Right ventricle myocardium superior (tissue), 1 donor: Measurements from ENCODE around the gene KANK3. TPM values are rescaled to one million over a fixed set of nuclear protein-coding genes. Genes with fewer than 3 reads are reported as not detected.
"Not testable (repeated sequence)": the region's sequence is repeated elsewhere in the genome, so short reads cannot be mapped to it uniquely, and the experiment has no call there.

ENCODE experiments used
- ATAC-seq: fragments of 200-7000 bp; cut with Tn5 transposase; one replicate; pipeline ENCODE4 v1.9.1; 2020; ENCODE audit warnings: mild to moderate bottlenecking; ENCODE audit not compliant: poor library complexity
- DNase-seq: peaks from one replicate; pipeline ENCODE4 v3.0.0-alpha.2; 2020
- intact Hi-C: fragments of 100-400 bp; cut with DNase I; formaldehyde crosslinking; loops from one replicate; pipeline ENCODE4 v1.11.2; 2022
- long read RNA-seq: library from polyadenylated mRNA; unstranded; transcript quantifications from one replicate; pipeline ENCODE4 v2.0.0, GENCODE V29; 2021
- total RNA-seq: library from RNA; stranded (reverse); fragmentation: NEBNext Ultra II Directional; extraction: Animal tissue kit (Norgen Biotek cat#: 25700); gene quantifications from one replicate; pipeline ENCODE4 v1.2.1, GENCODE V29; 2021
- donor health status: DM: no; HTN: yes; CAD: no; lungs with severe emphysema.

Gene KANK3
- 21.8 TPM for total RNA-seq
- long read RNA-seq, transcript KANK3-201 (11 exons, 2,787 nt), result major isoform, 251 of 414 reads
- long read RNA-seq, partial matches to known transcripts, result 97 of 414 reads
- long read RNA-seq, other reads (novel, unspliced or antisense), result 62 of 414 reads

DNA sequence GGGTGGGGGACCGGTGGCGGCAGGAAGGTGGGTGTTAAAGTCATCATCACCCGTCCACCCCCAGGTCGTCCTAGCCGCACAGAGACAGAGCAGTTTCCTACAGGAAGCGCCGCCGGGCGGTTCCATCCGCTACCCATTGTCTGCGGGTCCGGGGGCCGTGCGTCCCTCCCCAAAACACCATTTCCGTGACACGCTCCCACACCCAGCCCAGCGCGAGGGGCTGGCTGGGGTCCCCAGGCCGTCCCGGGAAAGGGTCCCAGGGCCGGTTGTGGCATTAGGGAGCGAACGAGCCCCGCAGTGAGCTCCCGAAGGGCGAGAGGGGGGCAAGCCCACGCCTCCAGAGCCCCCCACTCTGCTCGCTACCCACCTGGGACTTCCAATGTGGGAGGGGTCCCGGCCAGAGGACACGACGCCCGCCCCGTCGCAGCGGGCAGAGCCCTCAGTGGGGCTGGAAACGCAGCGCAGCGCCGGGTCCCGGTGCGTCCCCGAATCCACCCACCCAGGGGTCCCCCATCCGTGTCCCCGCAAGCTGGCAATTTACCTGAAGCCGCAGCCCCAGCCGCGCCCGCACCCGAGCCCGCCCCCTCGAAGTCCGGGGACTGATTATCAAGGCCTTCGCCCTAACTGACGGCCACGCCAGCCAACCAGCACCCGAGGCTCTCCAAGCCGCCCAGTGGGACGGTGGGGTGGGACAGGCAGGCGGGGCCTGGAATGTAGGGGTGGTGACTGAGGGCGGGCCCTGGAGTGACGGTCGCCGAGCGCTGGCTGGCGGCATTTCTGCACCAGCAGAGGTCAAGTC, at the start of gene KANK3:
Gene KANK3, minus strand, starts transcription at position 579 of the 799 bp plus-strand sequence. CDS start 5,434 bp downstream, outside the sequence.
- intact Hi-C loops, result no loop called here
- DNase-seq (peak; percentile 99), ATAC-seq (peak; percentile 98)

DNA sequence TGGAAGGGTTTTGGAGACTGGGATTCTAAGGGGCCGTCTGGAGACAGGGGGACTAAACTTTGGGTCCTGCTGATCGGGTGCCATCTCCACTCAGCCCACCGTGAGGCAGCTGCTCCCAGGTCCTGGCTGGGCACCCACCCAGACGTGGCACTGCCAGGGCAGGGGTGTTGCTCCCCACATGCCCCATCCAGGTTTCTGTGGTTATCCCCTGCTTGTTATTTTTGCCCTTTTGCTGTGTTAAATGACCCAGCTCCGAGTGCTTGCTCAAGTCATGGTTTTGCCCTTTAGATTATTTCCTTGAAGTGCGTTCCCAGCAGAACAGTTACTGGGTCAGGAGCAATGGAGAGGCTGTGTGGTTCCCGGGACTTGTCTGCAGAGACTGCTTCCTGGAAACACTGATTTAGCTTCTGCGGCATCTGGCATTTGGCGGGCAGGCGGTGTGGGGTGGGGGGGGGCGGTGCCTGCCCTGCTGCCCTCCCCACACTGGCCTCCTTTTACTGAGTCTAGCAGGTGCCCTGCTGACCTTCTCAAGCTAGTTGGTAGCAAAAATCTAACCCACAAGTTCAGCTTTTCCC, 49.0 kb upstream of the KANK3 start:
- DNase-seq, result peak; percentile 64
- ATAC-seq, result peak; percentile 17
- intact Hi-C loops, result no loop called here

- intact Hi-C loops, result no loop called here
- ATAC-seq (no peak), DNase-seq (no peak)
Measured at GRCh38 chr19:8391198-8392016, 48.3 kb upstream of the KANK3 start.

- DNase-seq (peak; percentile 97), ATAC-seq (peak; percentile 84)
- intact Hi-C loops, result no loop called here
Measured at GRCh38 chr19:8390617-8390981, 47.5 kb upstream of the KANK3 start.

DNA sequence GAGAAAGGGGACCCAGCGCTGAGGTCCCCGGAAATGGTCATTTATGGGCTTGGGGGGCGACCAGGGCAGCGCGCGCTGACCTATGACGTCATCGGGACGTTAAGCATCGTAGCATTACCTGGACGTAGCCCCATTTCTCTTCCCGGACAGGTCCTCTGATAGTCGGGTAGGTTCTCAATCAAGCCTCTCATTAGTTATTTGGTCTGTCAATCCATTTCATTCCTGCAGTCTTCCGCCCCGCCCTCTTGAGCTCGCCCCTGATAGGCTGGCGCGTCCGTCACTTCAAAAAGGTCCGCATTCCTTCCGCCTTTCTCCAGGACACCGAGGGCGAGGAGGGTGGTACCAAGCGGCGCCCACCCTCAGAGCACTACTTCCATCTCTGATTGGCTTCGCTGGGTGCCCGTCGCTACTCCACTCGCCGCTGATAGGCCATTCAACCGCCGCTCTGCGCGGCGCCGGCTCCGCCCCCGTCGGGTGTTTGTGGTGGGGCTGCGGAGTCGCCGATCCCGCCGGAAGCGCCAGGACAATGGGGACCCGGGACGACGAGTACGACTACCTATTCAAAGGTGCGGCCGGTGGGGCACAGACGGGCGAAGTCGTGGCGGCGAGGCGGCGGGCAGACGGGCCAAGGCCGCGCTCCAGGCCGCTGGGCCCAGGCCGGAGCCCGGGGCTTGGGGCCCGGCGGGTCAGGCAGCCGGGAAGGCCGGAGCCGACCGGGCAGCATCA, 47.0 kb upstream of the KANK3 start, which contains the start of gene RAB11B:
Gene RAB11B, plus strand, starts transcription at position 470 of the 726 bp plus-strand sequence. Its CDS starts 57 bp downstream, at position 527.
- DNase-seq (peak; percentile 100), ATAC-seq (peak; percentile 91)
- intact Hi-C loops, result no loop called here

GRCh38 chr19:8388612-8388958, 45.5 kb upstream of the KANK3 start:
- intact Hi-C loops, result no loop called here
- no peak for ATAC-seq
- DNase-seq, result no peak

GRCh38 chr19:8387688-8388611, 44.9 kb upstream of the KANK3 start:
- intact Hi-C loops, result no loop called here
- no peak for DNase-seq
- no peak for ATAC-seq

DNA sequence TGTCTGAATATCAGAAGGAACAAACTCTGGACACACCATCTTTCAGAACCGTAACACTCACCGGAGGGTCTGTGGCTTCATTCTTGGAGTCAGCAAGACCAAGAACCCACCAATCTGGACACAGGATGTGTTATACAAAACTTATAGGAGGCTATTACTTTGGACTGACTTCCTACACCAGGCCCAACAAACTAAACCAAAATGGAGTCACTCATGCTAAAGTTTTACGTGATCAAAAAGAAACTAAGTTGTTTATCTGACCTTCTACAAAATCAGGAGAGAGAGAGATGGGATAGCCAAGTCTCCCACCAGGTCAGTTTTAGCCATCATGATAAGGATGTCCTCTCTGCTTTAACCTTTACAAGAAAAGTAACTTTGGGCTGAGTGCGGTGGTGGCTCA, 43.9 kb upstream of the KANK3 start:
- ATAC-seq (no peak), DNase-seq (no peak)
- intact Hi-C loops, result no loop called here

DNA sequence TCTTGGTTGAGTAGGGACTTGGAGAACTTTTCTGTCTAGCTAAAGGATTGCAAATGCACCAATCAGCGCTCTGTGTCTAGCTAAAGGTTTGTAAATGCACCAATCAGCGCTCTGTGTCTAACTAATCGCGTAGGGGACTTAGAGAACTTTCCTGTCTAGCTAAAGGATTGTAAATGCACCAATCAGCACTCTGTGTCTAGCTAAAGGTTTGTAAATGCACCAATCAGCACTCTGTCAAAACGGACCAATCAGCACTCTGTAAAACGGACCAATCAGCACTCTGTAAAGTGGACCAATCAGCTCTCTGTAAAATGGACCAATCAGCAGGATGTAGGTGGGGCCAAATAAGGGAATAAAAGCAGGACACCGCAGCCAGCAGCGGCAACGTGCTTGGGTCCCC, 43.4 kb upstream of the KANK3 start:
- DNase-seq, ATAC-seq, intact Hi-C loops: not testable (repeated sequence)

DNA sequence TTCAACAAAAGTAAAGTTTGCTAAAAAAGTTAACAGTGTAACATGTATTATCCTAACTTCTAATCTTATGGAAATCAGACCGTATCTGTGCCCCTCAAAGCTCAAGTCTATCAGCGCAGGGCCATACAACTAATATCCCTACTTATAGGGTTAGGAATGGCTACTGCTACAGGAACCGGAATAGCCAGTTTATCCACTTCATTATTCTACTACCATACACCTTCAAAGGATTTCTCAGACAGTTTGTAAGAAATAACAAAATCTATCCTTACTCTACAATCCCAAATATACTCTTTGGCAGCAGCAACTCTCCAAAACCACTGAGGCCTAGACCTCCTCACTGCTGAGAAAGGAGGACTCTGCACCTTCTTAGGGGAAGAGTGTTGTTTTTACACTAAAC, 42.5 kb upstream of the KANK3 start:
- DNase-seq, intact Hi-C loops, ATAC-seq: not testable (repeated sequence)

GRCh38 chr19:8385103-8385502, 42.0 kb upstream of the KANK3 start:
- DNase-seq, intact Hi-C loops, ATAC-seq: not testable (repeated sequence)

- ATAC-seq, intact Hi-C loops: not testable (repeated sequence)
Measured at GRCh38 chr19:8384569-8384968, 41.5 kb upstream of the KANK3 start.

DNA sequence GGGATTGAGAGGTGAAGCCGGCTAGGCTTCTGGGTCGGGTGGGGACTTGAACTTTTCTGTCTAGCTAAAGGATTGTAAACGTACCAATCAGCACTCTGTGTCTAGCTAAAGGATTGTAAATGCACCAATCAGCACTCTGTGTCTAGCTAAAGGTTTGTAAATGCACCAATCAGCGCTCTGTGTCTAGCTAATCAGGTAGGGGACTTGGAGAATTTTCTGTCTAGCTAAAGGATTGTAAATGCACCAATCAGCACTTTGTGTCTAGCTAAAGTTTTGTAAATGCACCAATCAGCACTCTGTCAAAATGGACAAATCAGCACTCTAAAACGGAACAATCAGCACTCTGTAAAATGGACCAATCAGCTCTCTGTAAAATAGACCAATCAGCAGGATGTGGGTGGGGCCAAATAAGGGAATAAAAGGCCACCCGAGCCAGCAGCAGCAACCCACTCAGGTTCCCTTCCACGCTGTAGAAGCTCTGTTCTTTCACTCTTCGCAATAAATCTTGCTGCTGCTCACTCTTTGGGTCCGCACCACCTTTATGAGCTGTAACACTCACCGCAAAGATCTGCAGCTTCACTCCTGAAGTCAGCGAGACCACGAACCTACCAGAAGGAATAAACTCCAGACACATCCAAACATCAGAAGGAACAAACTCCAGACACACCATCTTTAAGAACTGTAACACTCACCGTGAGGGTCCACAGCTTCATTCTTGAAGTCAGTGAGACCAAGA, 36.3 kb upstream of the KANK3 start:
- intact Hi-C loops, ATAC-seq, DNase-seq: not testable (repeated sequence)

More at GRCh38 chr19:8384569-8384968, 41.5 kb upstream of the KANK3 start:
- DNase-seq, result not testable (repeated sequence)

DNA sequence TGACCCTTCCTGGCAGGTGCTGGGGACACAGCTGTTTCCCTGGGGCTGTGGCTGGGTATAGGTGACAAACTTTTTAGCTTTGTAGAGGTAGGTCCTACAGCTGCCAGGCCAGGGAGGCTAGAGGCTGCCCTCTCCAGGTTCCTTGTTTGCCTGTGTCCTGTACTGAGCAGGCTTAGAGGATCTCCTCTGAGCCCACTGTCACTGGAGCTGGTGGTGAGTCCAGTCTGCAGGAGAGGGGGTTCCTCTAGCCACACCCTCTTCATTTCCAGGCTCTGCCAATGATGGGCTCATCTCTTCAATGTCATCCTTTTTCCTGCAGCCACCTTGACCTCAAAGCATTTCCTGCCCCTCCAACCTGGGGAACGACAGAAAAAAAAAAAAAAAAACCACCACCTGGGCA, 34.5 kb upstream of the KANK3 start:
- intact Hi-C loops, result no loop called here
- ATAC-seq (no peak), DNase-seq (no peak)

DNA sequence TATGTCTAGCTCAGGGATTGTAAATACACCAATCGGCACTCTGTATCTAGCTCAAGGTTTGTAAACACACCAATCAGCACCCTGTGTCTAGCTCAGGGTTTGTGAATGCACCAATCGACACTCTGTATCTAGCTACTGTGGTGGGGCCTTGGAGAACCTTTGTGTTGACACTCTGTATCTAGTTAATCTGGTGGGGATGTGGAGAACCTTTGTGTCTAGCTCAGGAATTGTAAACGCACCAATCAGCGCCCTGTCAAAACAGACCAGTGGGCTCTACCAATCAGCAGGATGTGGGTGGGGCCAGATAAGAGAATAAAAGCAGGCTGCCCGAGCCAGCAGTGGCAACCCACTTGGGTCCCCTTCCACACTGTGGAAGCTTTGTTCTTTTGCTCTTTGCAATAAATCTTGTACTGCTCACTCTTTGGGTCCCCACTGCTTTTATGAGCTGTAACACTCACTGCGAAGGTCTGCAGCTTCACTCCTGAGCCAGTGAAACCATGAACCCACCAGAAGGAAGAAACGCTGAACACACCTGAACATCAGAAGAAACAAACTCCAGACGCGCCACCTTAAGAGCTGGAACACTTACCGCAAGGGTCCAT, 33.4 kb upstream of the KANK3 start:
- ATAC-seq, intact Hi-C loops, DNase-seq: not testable (repeated sequence)

- DNase-seq, intact Hi-C loops, ATAC-seq: not testable (repeated sequence)
Measured at GRCh38 chr19:8375766-8376165, 32.7 kb upstream of the KANK3 start.
